K562 (cell line): ENCODE results near the gene RPL7A. TPM values are rescaled to one million over a fixed set of nuclear protein-coding genes. Genes with fewer than 3 reads are reported as not detected.

Experiments used
- AFF1 ChIP-seq, 2 experiments: fragments of 450-650 bp; IDR thresholded peaks; 2 replicates each; pipeline ENCODE4 v1.6.1; 2018; ENCODE audit warnings: mild to moderate bottlenecking in 2 of 2, low read depth in 1 of 2; ENCODE audit not compliant: partially characterized antibody in 2 of 2
- C11orf30 ChIP-seq: fragments of 450-650 bp; IDR thresholded peaks from 2 replicates; pipeline ENCODE4 v1.6.1; 2016; ENCODE audit warnings: low read depth, mild to moderate bottlenecking
- CBX8 ChIP-seq: fragments of 200-600 bp; sonication (generic); IDR thresholded peaks from 2 replicates; pipeline ENCODE4 v1.6.1; 2012; ENCODE audit warnings: borderline replicate concordance, mixed run types, low read depth, mild to moderate bottlenecking, moderate library complexity, mixed read lengths, low read length, control low read depth, inconsistent platforms; ENCODE audit not compliant: poor library complexity, severe bottlenecking; ENCODE audit errors: extremely low read depth
- CHD2 ChIP-seq: IDR thresholded peaks from 2 replicates; pipeline ENCODE4 v1.6.1; 2011; ENCODE audit warnings: low read depth, low read length
- DPF2 ChIP-seq: fragments of 450-650 bp; IDR thresholded peaks from 2 replicates; pipeline ENCODE4 v1.6.1; 2016
- GABPA ChIP-seq: fragments of 200-800 bp; sonication (Bioruptor generic); conservative IDR thresholded peaks from 2 replicates; pipeline ENCODE4 v1.6.1; 2016; ENCODE audit warnings: low read depth, missing genetic modification characterization, missing compliant biosample characterization
- GATA2 ChIP-seq: sonication (generic); formaldehyde crosslinking; IDR thresholded peaks from 2 replicates; pipeline ENCODE4 v1.4.0; 2020; ENCODE audit warnings: mild to moderate bottlenecking, missing genetic modification reagents
- GTF2A2 ChIP-seq: IDR thresholded peaks from 2 replicates; pipeline ENCODE4 v1.6.1; 2016; ENCODE audit warnings: mild to moderate bottlenecking, missing genetic modification characterization, missing compliant biosample characterization
- HDAC1 ChIP-seq, 2 experiments: fragments of 450-650 bp; IDR thresholded peaks; 2 replicates each; pipeline ENCODE4 v1.6.1; 2016 to 2017; ENCODE audit warnings: inconsistent platforms in 1 of 2, mild to moderate bottlenecking in 1 of 2, moderate library complexity in 1 of 2
- LCOR ChIP-seq: sonication (generic); formaldehyde crosslinking; IDR thresholded peaks from 2 replicates; pipeline ENCODE4 v1.8.0; 2022; ENCODE audit warnings: mild to moderate bottlenecking, missing genetic modification reagents
- MECOM ChIP-seq: fragments of 250-450 bp; sonication (Bioruptor Pico); IDR thresholded peaks from 2 replicates; pipeline ENCODE4 v1.8.0; 2022; ENCODE audit warnings: inconsistent platforms
- MTA1 ChIP-seq: fragments of 450-650 bp; IDR thresholded peaks from 2 replicates; pipeline ENCODE4 v1.6.1; 2017; ENCODE audit warnings: borderline replicate concordance
- SAFB ChIP-seq: fragments of 200-400 bp; formaldehyde crosslinking; IDR thresholded peaks from 2 replicates; pipeline ENCODE4 v1.6.1; 2017; ENCODE audit warnings: low read depth, low read length, borderline replicate concordance
- SUPT5H ChIP-seq: fragments of 450-650 bp; IDR thresholded peaks from 2 replicates; pipeline ENCODE4 v1.6.1; 2016
- ZC3H11A ChIP-seq: IDR thresholded peaks from 2 replicates; pipeline ENCODE4 v1.6.1; 2012; ENCODE audit warnings: low read depth, low read length, improper control_type of control experiment
- ZEB2 ChIP-seq: fragments of 450-650 bp; IDR thresholded peaks from 2 replicates; pipeline ENCODE4 v1.6.1; 2016
- ZNF224 ChIP-seq: sonication (generic); formaldehyde crosslinking; IDR thresholded peaks from 2 replicates; pipeline ENCODE4 v1.8.0; 2022; ENCODE audit warnings: mild to moderate bottlenecking, missing genetic modification reagents
- ZNF436 ChIP-seq: fragments of 250-450, 450-650 bp; sonication (Bioruptor Pico); formaldehyde crosslinking; IDR thresholded peaks from 2 replicates; pipeline ENCODE4 v1.7.0; 2020; ENCODE audit warnings: mild to moderate bottlenecking
- ZNF830 ChIP-seq: fragments of 250-450 bp; sonication (Bioruptor Pico); IDR thresholded peaks from 2 replicates; pipeline ENCODE4 v1.5.0; 2021; ENCODE audit warnings: mild to moderate bottlenecking
- polyA plus RNA-seq, 8 experiments: library from polyadenylated mRNA; depleted of rRNA in 4 of 8; stranded (reverse) in 5 of 8; unstranded in 3 of 8; fragments of >200 nt; fragmentation: Nextera tagmentation in 2 of 8; fragmentation: Illumina TruSeq in 1 of 8; extraction: Ambion mirVana in 2 of 8; extraction: Trizol in 1 of 8; gene quantifications; 2 replicates each; pipeline versions ENCODE4 v1.2.1 to v1.2.3, GENCODE V29; 2011 to 2014; ENCODE audit warnings: inconsistent platforms in 1 of 8, missing spikeins in 1 of 8
- total RNA-seq, 7 experiments: library from RNA; depleted of rRNA in 6 of 7; stranded (reverse); fragments of >200 nt in 6 of 7; fragmentation: Illumina TruSeq in 2 of 7; extraction: Trizol in 2 of 7; gene quantifications; 2 replicates each; pipeline versions ENCODE4 v1.2.1 to v1.2.3, GENCODE V29; 2011 to 2021; ENCODE audit warnings: low replicate concordance in 1 of 7
- TF ChIP-seq, protein P1 (sequence below): sonication (generic); formaldehyde crosslinking; IDR thresholded peaks from 2 replicates; pipeline ENCODE4 v1.8.0; 2022; ENCODE audit warnings: missing genetic modification reagents, mild to moderate bottlenecking, borderline replicate concordance
- TF ChIP-seq, protein P2 (sequence below): fragments of 250-450 bp; sonication (Bioruptor Pico); IDR thresholded peaks from 2 replicates; pipeline ENCODE4 v1.4.0; 2020; ENCODE audit warnings: borderline replicate concordance

Gene RPL7A
- total and polyA plus RNA-seq, 9 of the 15 experiments (the other 6 are each of a cell fraction or from before 2014, with no cell fraction given) = 1,935 to 3,760 (median 2,652) TPM

GRCh38 chr9:133335924-133336811 is 11.8 kb upstream of the RPL7A start, which contains the start of gene SURF6 (continued):
- no peak for TF ChIP-seq GATA2 (CRISPR knock-in tag)
- peak in 1 of 2 experiments; percentile 89; a peak in 2 of 4 replicates for TF ChIP-seq HDAC1 (IDR thresholded peaks at IDR 0.05)
- TF ChIP-seq ZC3H11A = no peak
- peak; percentile 81 for TF ChIP-seq SUPT5H
- TF ChIP-seq SAFB = no peak
- TF ChIP-seq LCOR (CRISPR knock-in tag) = peak; percentile 86
- TF ChIP-seq, protein P1, sequence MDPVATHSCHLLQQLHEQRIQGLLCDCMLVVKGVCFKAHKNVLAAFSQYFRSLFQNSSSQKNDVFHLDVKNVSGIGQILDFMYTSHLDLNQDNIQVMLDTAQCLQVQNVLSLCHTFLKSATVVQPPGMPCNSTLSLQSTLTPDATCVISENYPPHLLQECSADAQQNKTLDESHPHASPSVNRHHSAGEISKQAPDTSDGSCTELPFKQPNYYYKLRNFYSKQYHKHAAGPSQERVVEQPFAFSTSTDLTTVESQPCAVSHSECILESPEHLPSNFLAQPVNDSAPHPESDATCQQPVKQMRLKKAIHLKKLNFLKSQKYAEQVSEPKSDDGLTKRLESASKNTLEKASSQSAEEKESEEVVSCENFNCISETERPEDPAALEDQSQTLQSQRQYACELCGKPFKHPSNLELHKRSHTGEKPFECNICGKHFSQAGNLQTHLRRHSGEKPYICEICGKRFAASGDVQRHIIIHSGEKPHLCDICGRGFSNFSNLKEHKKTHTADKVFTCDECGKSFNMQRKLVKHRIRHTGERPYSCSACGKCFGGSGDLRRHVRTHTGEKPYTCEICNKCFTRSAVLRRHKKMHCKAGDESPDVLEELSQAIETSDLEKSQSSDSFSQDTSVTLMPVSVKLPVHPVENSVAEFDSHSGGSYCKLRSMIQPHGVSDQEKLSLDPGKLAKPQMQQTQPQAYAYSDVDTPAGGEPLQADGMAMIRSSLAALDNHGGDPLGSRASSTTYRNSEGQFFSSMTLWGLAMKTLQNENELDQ (CRISPR knock-in tag) = no peak
- TF ChIP-seq DPF2 = 0 out of 2 replicates have a peak, but pooled peaks have one; percentile 18
- no peak for TF ChIP-seq ZNF436 (CRISPR knock-in tag)
- TF ChIP-seq ZNF224 (CRISPR knock-in tag) = no peak
- TF ChIP-seq MTA1 = no peak
- TF ChIP-seq CHD2 = peak; percentile 37; the same call in 1 of the 2 replicates
- TF ChIP-seq ZNF830 (CRISPR knock-in tag) = no peak
- no peak for TF ChIP-seq MECOM (CRISPR knock-in tag)
- peak; percentile 93 for TF ChIP-seq C11orf30
- TF ChIP-seq GABPA = peak; percentile 97
- no peak for TF ChIP-seq GTF2A2 (tag)
- no peak for TF ChIP-seq AFF1 (IDR thresholded peaks at IDR 0.05; ENCODE audit: low read depth in 1 of 2, partially characterized antibody in 2 of 2)
- 0 out of 2 replicates have a peak, but pooled peaks have one; percentile 31 for TF ChIP-seq ZEB2
- TF ChIP-seq, protein P2, sequence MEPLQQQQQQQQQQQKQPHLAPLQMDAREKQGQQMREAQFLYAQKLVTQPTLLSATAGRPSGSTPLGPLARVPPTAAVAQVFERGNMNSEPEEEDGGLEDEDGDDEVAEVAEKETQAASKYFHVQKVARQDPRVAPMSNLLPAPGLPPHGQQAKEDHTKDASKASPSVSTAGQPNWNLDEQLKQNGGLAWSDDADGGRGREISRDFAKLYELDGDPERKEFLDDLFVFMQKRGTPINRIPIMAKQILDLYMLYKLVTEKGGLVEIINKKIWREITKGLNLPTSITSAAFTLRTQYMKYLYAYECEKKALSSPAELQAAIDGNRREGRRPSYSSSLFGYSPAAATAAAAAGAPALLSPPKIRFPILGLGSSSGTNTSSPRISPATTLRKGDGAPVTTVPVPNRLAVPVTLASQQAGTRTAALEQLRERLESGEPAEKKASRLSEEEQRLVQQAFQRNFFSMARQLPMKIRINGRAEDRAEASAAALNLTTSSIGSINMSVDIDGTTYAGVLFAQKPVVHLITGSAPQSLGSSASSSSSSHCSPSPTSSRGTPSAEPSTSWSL = no peak
- TF ChIP-seq CBX8 = no peak
